HG03159 (cell line): ENCODE measurements around the gene ST8SIA1.
"Not testable (repeated sequence)": the region's sequence is repeated elsewhere in the genome, so short reads cannot be mapped to it uniquely, and the experiment has no call there.

Experiments used
- ATAC-seq: cut with Tn5 transposase; IDR thresholded peaks from one replicate; pipeline ENCODE4 v1.9.1; 2021; ENCODE audit warnings: mild to moderate bottlenecking, moderate library complexity; ENCODE audit not compliant: unreplicated experiment

ST8SIA1 gene, protein sequence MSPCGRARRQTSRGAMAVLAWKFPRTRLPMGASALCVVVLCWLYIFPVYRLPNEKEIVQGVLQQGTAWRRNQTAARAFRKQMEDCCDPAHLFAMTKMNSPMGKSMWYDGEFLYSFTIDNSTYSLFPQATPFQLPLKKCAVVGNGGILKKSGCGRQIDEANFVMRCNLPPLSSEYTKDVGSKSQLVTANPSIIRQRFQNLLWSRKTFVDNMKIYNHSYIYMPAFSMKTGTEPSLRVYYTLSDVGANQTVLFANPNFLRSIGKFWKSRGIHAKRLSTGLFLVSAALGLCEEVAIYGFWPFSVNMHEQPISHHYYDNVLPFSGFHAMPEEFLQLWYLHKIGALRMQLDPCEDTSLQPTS

GRCh38 chr12:22334410-22335100 is at the start of gene ST8SIA1:
TSS of gene ST8SIA1 (minus strand) at chr12:22334707. CDS start at chr12:22334232, 475 bp downstream.
- peak; percentile 15 for ATAC-seq

GRCh38 chr12:22380031-22380430 is 45.5 kb upstream of the ST8SIA1 start:
- no peak for ATAC-seq

- ATAC-seq = no peak
These were observed 43.4 kb upstream of the ST8SIA1 start for GRCh38 chr12:22377731-22378496.

GRCh38 chr12:22376596-22377150 is 42.2 kb upstream of the ST8SIA1 start:
- not testable (repeated sequence) for ATAC-seq

- peak; percentile 68 for ATAC-seq
These were observed 40.0 kb upstream of the ST8SIA1 start for GRCh38 chr12:22374508-22374907.

DNA sequence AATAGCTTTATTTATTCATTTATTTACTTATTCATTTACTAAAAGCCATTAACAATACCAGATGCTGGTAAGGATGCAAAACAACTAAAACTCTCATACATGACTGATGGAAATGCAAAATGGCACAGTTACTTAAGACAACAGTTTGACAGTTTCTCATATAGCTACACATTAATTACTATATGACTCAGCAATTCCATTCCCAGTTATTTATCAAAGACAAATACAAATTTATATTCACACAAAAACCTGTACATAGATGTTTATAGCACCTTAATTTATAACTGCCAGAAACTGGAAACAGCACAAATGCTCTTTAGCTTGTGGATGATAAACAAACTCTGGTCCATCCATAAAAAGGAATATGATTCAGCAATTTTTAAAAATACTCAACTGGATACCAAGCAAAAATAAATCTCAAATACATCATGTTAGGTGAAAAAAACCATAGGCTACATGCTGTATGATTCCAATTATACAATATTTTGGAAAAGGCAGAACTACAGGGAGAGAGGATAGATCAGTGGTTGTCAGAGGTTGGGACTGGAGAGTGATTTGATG is 37.9 kb upstream of the ST8SIA1 start:
- ATAC-seq = no peak

DNA sequence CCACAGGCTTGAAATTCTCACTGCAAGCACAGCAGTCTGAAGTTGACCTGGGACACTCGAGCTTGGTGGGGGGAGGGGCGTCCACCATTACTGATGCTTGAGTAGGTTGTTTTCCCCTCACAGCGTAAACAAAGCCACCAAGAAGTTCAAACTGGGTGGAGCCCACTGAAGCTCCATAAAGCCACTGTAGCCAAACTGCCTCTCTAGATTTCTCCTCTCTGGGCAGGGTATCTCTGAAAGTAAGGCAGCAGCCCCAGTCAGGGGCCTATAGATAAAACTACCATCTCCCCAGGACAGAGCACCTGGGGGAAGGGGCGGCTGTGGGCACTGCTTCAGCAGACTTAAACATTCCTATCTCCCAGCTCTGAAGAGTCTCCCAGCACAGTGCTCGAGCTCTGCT is 31.7 kb upstream of the ST8SIA1 start:
- no peak for ATAC-seq

DNA sequence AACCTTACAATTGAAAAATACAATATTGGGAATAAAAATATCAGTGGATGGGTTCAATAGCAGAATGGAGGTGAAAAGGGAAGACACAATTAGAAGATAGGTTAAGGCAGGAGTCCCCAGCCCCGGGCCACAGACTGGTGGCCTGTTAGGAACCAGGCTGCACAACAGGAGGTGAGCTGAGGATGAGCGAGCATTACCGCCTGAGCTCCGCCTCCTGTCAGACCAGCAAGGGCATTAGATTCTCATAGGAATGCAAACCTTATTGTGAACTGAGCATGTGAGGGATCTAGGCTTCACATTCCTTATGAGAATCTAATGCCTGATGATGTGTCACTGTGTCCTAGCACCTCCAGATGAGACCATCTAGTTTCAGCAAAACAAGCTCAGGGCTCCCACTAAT is 27.3 kb upstream of the ST8SIA1 start:
- ATAC-seq = no peak

DNA sequence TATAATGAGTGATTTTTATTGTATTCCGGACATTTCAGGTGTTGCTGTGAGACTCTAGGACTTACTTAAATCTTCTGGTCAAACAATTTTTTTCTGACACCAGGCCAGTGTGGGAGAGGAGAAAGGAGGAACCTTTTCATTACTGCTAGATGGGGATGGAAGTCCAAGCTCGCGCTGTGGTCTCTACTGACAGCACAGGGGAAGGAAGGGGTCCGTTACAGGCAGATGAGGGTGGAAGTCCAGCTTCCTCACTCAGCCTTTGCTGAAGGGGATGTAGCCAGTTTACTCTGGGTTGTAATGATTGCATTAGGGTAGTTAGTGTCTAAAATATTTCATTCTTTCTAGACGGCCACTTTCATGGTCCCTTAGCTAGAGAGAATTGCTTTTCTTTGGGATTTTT is 26.3 kb upstream of the ST8SIA1 start:
- ATAC-seq = no peak

GRCh38 chr12:22357531-22357930 is 23.0 kb upstream of the ST8SIA1 start:
- ATAC-seq = no peak

DNA sequence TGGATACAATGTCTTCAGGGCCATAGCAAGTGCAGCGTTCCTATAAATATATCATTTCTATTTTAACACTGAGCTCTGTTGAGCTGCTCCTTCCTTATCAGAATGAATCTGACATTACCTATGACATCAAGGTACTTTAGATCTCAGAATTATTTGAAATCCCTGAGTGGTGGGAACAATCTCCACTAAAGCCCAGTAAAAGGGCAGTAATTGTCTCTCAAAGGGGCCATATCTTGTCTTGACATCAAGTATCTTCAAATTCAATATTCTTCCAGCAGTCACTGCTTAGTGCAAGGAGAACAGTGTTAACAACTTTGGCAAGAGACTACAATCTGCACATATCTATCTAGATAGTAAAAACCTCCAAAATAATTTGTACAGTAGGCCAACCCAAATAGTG is 21.7 kb upstream of the ST8SIA1 start:
- no peak for ATAC-seq

GRCh38 chr12:22355011-22355580 is 20.6 kb upstream of the ST8SIA1 start:
- ATAC-seq = no peak

- ATAC-seq = no peak
These were observed 19.3 kb upstream of the ST8SIA1 start for GRCh38 chr12:22353615-22354325.

DNA sequence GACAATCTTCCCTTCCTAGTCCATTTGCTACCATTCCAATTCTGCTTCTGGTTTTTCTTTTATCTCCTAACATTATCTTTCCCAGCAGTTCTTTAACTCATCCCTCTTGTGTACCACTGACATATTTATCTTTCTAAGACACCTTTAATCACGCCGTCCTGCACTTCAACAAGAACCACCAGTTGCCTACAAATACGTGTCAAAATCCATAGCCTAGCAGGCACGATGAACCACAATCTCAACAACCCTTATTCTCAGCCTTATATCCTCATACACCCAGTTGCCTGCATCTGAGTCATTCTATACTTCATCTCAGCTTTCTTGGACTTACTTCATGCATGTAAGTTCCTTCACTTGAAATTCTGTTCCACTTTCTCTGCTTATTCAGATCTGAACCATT is 16.4 kb upstream of the ST8SIA1 start:
- ATAC-seq = no peak

DNA sequence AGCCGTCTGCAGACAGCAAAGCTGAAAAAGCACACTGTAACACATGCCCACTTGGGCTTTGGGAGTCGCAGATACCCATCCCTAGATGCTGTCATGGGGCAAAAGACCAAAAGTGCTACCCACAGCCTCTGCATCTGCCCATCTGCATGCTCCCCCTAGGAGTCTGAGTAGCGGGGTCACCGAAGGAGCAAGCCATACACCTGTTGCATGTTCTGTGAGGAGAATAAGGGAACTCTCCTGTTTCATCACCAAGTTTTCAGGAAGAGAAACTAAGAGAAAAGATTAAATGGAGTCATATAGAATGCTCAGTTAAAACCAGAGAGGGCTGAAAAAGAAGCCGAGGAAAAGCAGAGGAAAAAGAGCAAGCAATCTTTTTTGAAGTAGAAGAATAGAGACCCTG is 13.7 kb upstream of the ST8SIA1 start:
- ATAC-seq = no peak

DNA sequence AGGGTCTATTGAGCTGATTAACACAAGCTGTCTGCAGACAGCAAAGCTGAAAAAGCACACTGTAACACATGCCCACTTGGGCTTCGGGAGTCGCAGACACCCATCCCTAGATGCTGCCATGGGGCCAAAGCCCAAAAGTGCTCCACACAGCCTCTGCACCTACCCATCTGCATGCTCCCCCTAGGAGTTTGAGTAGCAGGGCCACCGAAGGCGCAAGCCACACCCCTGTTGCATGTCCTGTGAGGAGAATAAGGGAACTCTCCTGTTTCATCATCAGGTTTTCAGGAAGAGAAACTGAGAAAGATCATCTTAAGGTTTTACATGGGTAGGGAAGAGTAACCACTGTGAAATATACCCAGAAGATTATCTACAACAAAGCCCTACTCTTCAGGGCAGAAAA is 5.6 kb upstream of the ST8SIA1 start:
- no peak for ATAC-seq

- no peak for ATAC-seq
These were observed 5.2 kb upstream of the ST8SIA1 start for GRCh38 chr12:22339691-22340090.

- no peak for ATAC-seq
These were observed 1.3 kb upstream of the ST8SIA1 start for GRCh38 chr12:22335794-22336166.

DNA sequence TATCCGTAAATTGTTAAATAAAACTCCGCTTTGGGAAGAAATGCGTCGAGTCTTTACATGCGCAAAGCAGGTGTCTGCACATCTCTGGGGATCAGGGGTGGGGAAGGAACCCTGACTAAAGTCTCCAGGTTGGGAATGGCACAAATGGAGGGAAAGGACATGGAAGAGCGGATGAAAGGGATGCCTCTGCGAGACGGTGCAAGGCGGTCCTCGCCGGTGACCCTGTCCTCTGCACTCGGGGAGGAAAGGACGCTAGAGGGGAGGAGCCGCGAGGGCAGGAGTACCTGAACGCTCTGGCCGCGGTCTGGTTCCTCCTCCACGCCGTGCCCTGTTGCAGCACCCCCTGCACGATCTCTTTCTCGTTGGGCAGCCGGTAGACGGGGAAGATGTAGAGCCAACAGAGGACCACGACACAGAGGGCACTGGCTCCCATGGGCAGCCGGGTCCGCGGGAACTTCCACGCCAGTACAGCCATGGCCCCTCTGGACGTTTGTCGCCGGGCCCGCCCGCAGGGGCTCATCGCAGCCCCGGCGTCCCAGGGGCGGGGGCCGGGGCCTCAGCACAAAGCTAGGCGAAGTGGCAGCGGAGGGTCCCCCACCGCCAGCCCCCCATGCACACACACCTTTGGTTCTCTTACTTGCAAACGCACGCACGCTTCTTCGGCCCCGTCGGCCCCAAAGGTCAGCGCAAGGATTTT is 646 bp downstream of the ST8SIA1 start:
- no peak for ATAC-seq
